Prostate gland (tissue), 2 donors: Measurements from ENCODE around the gene PSTPIP1.

Source experiments
- CTCF ChIP-seq, 4 experiments: fragments of 200-600 bp in 2 of 4; fragments of 450-650 bp in 2 of 4; sonication (generic) in 2 of 4; IDR thresholded peaks; 1 replicate in 3 of 4; 2 replicates in 1 of 4; pipeline ENCODE4 v1.5.1; 2016 to 2019; ENCODE audit warnings: antibody characterized with exemption in 4 of 4, mild to moderate bottlenecking in 2 of 4, moderate library complexity in 2 of 4
- POLR2AphosphoS5 ChIP-seq: sonication (generic); formaldehyde crosslinking; IDR thresholded peaks from one replicate; pipeline ENCODE4 v1.6.1; 2017; ENCODE audit warnings: antibody characterized with exemption

GRCh38 chr15:76961268-76962011 is 33.5 kb upstream of the PSTPIP1 start:
- no peak for TF ChIP-seq CTCF (IDR thresholded peaks at IDR 0.05)
- no peak for TF ChIP-seq POLR2AphosphoS5
